GM19023 (cell line): ENCODE measurements around the gene COQ8A.

Source experiments
- ATAC-seq: cut with Tn5 transposase; IDR thresholded peaks from one replicate; pipeline ENCODE4 v1.9.1; 2021; ENCODE audit warnings: mild to moderate bottlenecking, moderate library complexity; ENCODE audit not compliant: unreplicated experiment

COQ8A gene

GRCh38 chr1:226971765-226972164 is 31.7 kb downstream of the COQ8A start:
- no peak for ATAC-seq

GRCh38 chr1:226972931-226973330 is 32.8 kb downstream of the COQ8A start:
- ATAC-seq: no peak

- ATAC-seq: no peak
Observed at GRCh38 chr1:226973371-226973897, 33.3 kb downstream of the COQ8A start.

GRCh38 chr1:226973898-226974543 is 33.9 kb downstream of the COQ8A start:
- no peak for ATAC-seq

- no peak for ATAC-seq
Observed at GRCh38 chr1:226974544-226975258, 34.6 kb downstream of the COQ8A start.

GRCh38 chr1:226975259-226976250 is 35.5 kb downstream of the COQ8A start:
- ATAC-seq: no peak

GRCh38 chr1:226976276-226976977 is 36.3 kb downstream of the COQ8A start:
- ATAC-seq: no peak

- no peak for ATAC-seq
Observed at GRCh38 chr1:226976978-226977642, 37.0 kb downstream of the COQ8A start.

GRCh38 chr1:226977643-226978431 is 37.7 kb downstream of the COQ8A start:
- no peak for ATAC-seq

- ATAC-seq: no peak
Observed at GRCh38 chr1:226978432-226979114, 38.5 kb downstream of the COQ8A start.

GRCh38 chr1:226979115-226979516 is 39.0 kb downstream of the COQ8A start:
- no peak for ATAC-seq

GRCh38 chr1:226979517-226980121 is 39.5 kb downstream of the COQ8A start:
- no peak for ATAC-seq

- no peak for ATAC-seq
Observed at GRCh38 chr1:226980122-226980560, 40.0 kb downstream of the COQ8A start.

- no peak for ATAC-seq
Observed at GRCh38 chr1:226980565-226981385, 40.7 kb downstream of the COQ8A start.

GRCh38 chr1:226981386-226981817 is 41.3 kb downstream of the COQ8A start:
- no peak for ATAC-seq

GRCh38 chr1:226981838-226982237 is 41.7 kb downstream of the COQ8A start:
- ATAC-seq: no peak
